GM18505 (cell line): ENCODE measurements around the gene STK10.

Experiments used
- ATAC-seq: cut with Tn5 transposase; IDR thresholded peaks from one replicate; pipeline ENCODE4 v1.9.1; 2021; ENCODE audit not compliant: unreplicated experiment
- POLR2A ChIP-seq: IDR thresholded peaks from 4 replicates; pipeline ENCODE4 v1.6.1; 2011; ENCODE audit warnings: borderline replicate concordance; ENCODE audit not compliant: insufficient read depth, insufficient read length; ENCODE audit errors: extremely low read depth

The STK10 gene

DNA sequence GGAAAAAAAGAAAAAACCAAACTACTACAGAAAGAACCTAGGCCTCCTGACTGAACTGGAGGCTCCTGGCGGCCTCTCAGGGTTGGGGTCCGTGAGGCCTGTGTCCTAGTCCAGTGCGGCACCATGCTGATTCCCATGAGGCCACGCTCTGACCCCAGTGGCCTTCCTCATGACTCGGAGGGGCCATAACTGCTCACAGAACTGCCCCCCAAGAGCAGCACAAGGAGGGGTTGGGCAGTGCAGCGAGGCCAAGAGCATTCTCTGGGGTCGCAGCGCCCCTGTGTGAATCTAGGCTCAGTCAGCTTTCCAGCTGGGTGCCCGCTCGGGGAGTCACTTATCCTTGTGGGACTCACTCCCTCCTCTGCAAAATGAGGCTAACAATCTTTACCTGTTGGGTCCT is 102.3 kb downstream of the STK10 start:
- peak; percentile 16 for TF ChIP-seq POLR2A
- ATAC-seq, result no peak

DNA sequence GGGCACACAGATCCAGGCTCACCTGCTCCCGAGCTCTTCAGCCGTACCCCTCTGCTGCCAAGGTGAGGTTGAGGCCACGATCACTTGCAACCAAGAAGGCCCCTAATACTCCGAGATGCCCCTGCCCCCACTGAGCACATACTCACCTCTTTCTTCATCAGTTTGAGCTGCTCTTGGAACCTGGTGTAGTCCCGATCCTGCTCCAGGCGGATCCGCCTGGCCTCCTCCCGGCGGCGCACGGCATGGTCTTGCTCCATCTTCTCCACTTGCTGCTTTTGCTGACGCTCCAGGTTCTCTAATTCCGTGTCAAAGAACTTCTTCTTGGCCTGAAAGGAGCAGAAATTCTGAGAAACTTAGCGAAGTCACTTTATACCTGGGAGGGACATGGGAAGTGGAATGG is 105.8 kb downstream of the STK10 start:
- TF ChIP-seq POLR2A, result no peak
- no peak for ATAC-seq

DNA sequence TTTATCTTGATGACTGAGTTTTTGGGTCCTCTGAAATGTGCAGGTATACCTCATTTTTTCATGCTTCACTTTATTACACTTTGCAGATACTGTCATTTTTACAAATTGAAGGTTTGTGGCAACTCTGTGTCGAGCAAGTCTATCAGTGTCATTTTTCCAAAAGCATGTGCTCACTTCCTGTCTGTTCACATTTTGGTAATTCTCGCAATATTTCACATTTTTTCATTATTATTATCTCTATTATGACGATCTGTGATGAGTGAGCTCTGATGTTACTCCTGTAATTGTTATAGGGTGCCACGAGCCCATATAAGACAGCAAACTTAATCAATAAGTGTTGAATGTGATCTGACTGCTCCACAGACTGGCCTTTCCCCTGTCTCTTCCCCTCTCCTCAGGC is 108.1 kb downstream of the STK10 start:
- TF ChIP-seq POLR2A, result no peak
- no peak for ATAC-seq

DNA sequence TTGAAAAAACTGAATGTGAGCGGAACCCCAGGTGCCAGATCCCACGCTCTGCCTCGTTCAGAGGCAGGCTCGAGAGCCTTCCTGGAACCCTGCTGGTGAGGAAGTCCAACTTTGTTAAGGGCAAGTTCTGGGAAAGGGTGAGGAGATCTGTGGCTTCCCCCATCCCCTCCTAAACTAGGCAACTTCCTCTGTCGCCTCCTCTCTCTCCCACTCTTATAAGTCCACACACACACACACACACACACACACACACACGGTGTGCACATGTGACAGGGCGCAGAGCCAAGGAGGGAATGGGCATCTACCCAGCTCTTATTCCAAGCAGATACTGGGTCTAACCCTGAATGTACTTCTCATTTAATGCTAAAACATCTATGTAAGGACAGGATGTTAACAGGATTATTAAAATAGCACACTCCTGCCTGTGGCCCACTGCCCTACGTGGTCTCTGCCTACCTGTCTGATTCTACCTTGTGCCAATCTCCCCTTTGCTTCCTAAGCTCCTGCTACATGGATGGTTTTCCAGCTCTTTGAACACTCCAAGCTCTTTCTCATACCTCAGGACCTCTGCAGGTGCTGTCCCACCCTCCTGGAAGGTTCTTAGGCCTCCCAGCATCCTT is 109.2 kb downstream of the STK10 start:
- no peak for ATAC-seq
- no peak for TF ChIP-seq POLR2A

DNA sequence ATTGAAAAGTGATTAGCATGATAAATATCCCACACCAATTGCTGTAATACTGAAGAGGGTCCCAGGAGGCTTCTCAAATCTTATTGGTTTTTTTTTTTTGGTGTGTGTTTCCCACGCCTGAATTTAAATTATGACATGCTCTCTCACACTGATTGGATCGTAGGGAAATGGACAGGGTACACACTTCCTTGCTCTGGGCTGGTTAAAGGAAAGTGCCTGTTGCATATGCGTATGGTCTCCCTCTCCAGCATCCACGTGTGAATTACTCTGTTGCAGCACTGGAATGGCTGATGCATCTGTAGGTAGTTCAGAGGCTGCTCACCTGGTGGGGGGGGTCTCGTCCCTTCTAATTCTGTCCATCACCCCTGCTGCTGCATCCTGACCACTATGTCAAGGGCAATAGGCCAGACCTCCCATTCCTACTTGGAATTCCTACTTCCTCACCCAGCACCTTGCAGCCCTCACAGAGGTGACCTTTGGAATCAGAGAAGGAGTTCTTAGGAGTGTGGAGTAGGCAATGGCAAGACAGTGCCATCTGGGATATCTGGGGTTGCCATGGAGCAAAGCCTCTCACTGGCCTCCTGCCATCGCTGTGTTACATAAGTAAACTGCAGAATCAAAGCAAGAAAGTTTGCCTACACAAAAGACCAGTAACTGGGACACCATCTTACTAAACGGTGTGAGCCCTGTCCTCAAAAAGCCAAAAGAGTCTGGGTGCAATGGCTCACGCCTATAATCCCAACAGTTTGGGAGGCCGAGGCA is 110.2 kb downstream of the STK10 start:
- no peak for TF ChIP-seq POLR2A
- ATAC-seq, result no peak

DNA sequence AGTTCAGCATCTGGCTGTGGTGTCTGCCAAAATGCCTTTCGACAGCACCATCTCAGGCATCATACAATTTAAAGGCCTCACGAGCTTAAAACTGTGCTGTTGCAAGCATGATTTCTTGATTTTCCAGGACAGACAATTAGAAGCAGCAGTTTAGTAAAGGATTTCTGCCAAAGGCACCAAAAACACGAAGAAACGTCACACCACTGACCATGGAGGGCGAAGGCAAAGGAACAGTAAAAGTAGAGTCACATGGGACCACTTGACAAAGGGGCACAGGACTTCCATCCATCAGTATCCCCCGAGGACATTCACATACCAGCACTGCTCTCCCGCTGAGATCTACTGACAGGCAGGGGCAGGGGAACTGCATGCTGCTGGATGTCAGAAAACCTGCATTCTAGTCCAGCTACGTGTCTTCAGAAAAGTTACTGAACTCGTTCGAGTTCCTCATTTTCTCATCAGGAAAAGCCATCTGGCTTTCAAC is 111.2 kb downstream of the STK10 start:
- no peak for TF ChIP-seq POLR2A
- ATAC-seq, result no peak

DNA sequence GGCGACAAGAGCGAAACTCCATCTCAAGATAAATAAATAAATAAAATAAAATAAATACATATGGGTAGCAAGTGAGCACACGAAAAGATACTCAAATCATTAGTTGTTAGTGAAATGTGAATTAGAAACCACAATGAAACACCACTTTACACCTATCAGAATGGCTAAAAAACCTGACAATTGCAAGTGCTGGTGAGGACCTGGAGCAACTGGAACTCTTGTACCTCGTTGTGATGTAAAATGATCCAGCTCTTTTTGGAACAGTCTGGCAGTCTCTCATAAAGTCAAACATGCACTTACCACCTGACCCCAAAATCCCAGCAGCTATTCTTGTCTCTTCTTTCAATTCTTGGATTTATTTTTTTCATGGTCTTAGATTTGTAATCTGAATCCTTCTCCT is 112.4 kb downstream of the STK10 start:
- no peak for ATAC-seq

DNA sequence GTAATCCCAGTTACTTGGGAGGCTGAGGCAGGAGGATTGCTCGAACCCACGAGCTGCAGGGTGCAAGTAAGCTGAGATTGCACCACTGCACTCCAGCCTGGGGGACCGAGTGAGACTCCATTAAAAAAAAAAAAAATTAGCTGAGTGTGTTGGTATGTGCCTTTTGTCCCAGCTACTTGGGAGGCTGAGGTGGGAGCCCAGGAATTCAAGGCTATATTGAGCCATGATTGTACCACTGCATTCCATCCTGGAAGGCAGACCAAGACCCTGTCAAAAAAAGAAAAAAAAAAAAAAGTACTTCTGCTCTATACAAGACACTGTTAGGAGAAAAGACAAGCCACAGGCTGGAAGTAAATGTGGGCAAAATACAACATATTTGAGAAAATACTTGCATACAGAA is 113.1 kb downstream of the STK10 start:
- TF ChIP-seq POLR2A, result no peak
- ATAC-seq, result no peak

More for the DNA sequence above, 112.4 kb downstream of the STK10 start:
- TF ChIP-seq POLR2A, result no peak

DNA sequence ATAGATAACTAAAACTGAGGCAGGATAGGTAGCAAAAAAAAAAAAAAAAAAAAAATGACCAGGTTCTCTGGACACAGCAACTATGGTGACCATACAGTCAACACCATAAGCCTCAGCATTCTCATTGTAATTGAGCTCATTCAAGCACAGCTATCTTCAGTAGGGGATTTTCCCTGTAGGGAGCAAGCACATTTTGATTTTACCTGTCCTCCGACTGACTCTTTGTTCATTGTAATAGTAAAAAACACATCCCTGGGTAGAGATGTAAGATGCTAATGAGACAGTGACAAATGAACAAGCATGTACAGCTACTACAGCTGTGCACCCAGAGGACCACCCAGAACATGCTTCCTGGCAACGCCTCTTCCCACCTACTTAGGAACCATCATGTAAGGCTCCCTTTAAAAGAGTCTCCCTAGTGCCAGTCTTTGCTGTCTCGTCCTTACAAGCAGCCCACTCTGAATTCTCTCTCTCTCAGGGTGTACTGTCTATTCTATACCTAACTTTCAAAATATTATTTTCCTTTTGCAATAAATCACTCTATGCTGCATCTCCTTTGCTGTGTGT is 116.6 kb downstream of the STK10 start:
- no peak for TF ChIP-seq POLR2A
- no peak for ATAC-seq

DNA sequence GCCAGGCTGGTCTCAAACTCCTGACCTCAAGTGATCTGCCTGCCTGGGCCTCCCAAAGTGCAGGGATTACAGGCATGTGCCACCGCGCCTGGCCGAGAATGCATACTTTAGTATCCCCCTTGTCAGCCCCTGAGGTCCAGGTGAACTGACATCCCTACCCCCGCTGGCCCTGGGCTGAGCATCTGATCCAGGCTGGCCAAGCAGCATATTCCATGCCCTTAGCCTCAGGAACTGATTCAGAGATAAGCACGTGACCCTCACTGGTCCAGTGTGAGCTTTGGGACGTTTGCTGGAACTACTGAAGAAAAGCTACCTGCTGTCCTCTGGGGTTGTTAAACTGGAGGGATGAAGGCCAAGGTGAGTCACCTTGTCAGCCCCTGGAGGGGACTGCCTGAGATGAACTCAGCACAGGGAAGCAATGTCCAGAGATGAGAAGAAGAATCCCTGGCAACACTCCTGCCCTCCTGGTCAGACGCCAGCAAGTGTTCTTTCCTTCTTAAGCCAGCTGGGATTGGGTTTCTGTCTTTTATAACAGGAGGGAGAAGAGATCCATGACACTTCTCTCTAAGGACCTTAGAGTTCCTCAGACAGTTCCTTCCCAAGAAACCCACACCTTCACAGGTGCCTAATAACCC is 122.5 kb downstream of the STK10 start:
- ATAC-seq, result no peak
- TF ChIP-seq POLR2A, result no peak

DNA sequence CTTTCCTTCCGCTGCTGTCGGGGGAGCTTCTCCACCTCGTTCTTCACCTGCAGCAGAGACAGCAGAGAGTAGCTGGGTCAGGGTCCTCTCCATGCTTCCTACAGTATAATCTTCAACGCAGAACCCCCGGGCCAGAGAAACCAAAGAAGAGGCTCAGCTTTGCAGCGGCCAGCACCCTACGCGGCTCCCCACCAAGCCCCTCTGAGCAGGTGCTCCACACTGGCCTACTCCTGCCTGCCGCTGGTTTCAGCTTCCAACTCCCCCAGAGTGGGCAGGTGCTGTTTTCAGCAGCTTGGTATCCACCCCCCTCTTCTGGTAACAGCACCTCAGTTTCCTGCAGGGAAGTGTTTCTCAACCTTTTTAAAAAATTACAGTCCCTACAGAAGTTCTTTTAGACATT is 123.3 kb downstream of the STK10 start:
- TF ChIP-seq POLR2A, result no peak
- ATAC-seq, result no peak

DNA sequence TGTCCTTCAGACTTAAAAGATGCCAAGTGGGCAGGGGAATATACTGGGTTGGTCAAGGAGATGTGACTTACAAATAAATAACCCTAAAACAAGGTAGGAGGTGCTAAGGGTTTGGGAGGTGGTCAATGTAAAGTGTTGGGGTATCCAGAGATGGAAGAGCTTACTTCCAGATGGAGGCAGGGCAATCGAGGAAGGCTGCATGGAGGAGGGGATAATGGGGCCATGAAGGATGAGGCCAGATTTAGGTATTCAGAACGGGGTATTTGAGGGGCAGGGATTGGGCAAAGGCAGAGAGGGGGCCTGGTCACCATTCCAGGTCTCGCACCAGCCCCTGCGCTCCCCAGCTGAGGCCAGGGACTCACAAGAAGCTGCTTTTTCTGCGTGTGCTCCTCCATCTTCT is 123.7 kb downstream of the STK10 start:
- TF ChIP-seq POLR2A, result no peak
- no peak for ATAC-seq

DNA sequence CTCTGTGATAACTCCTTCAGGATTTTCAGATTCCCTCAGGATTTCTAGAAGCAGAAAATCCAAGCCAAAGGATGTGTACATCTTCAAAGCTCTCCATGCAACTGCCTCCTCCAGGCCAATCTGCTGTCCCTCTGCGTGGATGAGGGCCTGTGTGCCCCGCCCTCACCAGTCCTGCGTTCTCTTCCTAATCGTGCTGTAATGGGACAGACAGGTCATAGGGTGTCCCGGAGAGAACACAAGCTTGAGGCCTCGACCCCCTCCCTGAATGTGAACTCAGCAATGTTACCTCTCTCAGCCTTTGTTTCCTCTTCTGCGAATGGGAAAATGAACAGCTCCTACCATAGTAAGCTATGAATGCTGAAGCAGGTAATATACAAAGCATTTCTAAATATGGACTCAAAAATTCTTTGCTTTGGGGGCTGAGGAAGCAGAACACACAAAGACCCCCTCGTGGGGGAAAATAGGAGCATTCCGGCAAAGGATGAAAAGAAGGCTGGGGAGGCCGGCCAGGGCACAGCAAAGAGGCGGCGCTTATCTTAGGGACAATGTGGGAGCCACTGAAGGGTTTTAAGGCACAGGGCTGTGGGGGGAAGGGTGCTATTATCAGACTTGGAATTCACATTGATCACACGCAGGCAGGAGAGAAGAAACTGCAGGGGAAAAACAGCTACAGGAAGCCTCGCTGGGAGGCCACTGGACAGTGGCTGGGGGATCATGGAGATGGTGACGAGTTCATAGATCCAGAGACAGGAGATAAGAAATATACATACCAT is 124.4 kb downstream of the STK10 start:
- TF ChIP-seq POLR2A, result no peak
- no peak for ATAC-seq
